Measurements from ENCODE around the gene DNAH6.

GRCh38 chr2:84862006-84862405 lies 345.7 kb downstream of the DNAH6 start:
- TF ChIP-seq POLR2A (IDR thresholded peaks at IDR 0.05) (no peak), CTCF (IDR thresholded peaks at IDR 0.05) (no peak), POLR2AphosphoS5 (IDR thresholded peaks at IDR 0.05) (no peak)
